Stimulated activated CD4-positive, alpha-beta T cell treated with anti-CD3 and anti-CD28 coated beads, Interleukin-1b, Interleukin-23, amount 100 ng/mL, for 48 hours (primary cell): ENCODE data around the gene NAB2.
"Not testable (repeated sequence)": the region's sequence is repeated elsewhere in the genome, so short reads cannot be mapped to it uniquely, and the experiment has no call there.

ENCODE experiments used
- DNase-seq: peaks from one replicate; pipeline ENCODE4 v3.0.0-alpha.2; 2020

NAB2 gene

GRCh38 chr12:57088354-57089270 lies at the start of gene NAB2:
Gene NAB2 (plus strand): TSS chr12:57089114. CDS start chr12:57089272, 158 bp downstream.
- peak; percentile 90 for DNase-seq

- DNase-seq, result no peak
Observed at GRCh38 chr12:57040211-57040610, 48.7 kb upstream of the NAB2 start.

DNA sequence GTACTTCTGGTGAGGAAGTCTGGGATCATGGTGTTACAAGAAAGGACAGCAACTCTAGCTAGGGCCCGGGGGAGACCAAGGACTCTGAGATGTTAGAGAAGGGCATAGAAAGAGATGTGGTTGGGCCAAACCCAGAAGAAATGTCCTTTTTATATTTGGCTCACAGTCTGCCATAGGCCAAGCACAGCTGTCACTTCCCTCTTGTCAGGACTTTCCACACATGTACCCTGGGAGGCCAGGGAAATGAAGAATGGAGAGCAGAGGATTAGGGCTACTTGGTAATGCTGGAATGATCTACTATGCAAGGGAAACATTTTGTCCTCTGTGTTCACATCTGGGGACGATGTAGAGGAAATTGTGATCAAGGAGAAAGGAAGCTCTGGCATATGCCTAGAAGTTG lies 48.2 kb upstream of the NAB2 start:
- DNase-seq, result no peak

GRCh38 chr12:57042695-57043094 lies 46.2 kb upstream of the NAB2 start:
- no peak for DNase-seq

DNA sequence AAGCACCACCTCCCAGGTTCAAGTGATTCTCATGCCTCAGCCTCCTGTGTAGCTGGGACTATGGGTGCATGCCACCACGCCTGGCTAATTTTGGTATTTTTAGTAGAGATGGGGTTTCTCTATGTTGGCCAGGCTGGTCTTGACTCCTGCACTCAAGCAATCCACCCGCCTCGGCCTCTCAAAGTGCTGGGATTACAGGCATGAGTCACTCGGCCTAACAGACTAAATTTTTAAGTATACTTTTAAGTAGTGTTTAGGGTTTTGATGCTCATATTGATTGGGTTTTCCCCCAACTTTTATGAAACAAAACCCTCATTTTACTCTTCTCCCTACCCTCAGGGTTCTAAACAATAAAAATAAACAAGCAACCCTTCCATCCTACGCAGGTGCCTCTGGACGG lies 44.4 kb upstream of the NAB2 start:
- no peak for DNase-seq

DNA sequence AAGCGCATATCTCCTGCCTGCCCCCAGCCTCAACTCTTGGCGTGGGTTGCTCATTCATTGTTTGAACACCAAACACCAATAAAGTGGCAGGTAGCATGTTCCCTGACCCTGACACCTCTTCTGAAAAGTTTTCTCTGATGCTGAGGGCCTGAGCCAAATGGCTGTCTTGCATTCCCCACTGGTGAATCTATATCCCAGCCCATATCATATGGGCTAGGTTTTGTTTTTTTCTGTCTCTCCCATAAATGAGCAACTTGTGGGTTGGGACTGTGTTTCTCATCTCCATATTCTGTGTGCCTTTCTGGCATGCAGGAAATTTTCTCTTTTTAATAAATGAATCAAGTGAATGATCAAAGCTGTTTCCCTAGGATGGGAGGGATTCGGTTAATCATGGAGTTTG lies 44.0 kb upstream of the NAB2 start:
- no peak for DNase-seq

DNA sequence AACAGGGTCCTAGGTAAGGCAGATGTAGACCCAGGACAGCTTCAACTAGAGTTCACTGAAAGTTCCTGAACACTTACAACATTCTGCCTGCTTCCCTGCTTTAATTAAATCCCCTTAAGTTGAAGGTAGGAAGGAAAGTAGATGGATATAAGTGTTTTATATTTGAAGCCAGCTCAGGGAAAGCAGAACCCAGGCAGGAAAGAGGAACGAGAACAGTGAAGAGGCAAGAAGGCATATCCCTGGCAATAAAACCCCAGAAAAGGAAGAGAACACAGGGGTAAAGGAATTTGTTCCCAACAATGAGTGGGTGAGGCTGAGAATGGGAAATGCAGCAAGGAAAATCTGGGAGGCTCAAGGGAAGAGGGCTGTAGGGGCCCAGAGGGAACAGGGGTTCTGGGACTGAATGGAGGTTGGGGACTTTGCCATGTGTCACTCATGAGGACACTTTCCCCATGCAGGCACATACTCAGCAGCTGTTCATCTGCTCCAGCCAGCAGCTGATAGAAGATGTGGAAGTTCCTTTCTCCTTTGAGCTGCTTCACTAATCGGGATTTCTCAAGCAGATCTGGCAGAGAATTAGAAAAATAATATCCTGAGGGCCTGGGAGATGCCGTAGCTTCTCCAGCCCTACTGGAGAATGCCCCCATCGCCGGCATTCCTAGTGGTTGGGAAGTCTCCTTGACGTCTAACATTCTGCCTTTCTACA lies 42.7 kb upstream of the NAB2 start:
- DNase-seq, result no peak

DNA sequence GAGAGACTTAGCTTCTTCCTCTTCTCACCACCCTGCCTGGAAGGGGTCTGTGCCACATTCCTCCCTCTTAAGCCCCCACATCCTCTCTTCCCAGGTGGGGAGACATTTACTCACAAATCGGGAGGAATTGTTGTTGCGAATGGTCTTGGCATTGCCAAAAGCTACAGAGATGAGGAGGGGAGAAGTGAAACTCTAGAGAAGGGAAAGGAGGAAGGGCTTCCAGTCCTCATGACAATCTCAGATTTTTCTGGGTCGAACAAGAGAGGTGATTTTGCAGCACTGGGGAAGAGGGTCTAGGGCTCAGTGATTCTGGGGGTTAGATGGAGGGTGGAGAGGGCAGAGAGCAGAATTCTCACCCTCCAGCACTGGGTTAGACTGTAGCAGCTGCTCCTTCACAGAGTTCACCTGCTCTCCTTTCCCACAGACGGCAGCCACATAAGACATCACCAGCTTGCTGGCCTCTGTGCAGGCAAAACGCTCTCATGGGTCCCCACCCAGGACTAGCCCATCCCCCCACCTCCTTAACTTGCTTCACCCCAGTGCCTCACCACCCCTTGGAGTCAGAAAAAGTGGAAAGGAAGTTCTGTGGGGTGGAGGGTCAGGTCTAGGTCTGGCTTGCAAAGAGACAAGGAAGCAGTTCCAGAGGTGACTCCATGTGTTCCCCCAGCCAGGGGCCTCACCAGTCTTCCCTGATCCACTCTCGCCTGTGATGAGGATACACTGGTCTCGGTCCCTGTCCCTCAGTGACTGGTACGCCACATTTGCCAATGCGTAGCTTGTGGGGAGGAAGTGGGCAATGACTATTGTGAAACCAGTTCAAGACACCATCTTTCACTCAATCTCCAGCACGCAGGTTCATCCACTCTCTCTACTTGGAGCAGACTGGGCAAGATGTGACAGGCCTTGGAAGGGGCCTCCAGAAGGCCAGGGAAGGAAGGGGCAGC lies 41.7 kb upstream of the NAB2 start:
- peak; percentile 66 for DNase-seq

- DNase-seq, result no peak
Observed at GRCh38 chr12:57047981-57048380, 40.9 kb upstream of the NAB2 start.

DNA sequence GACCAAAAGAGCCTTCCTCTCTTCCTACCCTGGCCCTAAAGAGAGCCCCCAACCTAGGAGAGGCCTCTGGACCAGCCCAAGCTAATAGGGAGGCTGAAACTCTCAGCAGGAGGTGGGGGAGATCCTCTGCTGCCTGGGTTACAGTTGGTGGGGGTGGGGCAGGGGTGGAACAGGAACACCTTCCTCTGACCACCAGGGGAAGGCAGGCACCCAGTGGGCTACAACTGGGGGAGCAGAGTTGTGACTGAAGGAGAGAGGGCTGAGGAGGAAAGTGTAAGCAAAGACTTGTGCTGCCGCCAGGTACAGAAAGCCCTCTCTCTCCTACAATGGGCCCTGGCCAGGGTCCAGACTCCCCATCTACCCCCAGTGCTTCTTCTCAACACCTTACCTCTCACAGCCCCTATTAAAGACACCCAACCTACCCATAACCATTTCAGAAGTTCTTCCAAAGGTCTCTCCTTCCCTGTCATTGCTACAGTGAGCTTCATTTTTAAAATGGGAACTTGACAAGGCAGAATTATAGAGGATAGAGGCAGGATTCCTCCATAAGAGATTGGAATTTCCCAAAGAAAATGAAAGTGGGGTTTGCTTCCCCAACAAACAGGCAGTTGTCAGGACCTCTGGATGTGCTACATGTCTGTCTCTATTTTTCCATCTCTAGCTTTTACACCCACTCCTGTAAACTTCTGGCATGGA lies 40.3 kb upstream of the NAB2 start:
- no peak for DNase-seq

DNA sequence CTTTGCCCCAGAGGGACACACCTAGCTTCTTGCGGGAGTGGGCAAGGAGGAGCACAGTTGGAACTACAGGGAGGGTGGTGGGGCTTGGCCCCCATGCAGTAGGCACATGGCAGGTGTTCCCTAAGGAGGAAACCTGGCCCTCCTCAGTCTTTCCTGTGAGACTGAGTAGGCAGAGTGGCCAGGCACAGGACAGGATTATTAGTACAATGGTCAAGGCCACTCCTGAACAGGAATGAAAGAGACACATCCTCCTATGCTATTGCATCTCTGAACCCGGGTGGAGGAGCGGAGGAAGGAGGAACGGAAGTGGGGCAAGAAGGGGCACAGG lies 39.8 kb upstream of the NAB2 start:
- no peak for DNase-seq

DNA sequence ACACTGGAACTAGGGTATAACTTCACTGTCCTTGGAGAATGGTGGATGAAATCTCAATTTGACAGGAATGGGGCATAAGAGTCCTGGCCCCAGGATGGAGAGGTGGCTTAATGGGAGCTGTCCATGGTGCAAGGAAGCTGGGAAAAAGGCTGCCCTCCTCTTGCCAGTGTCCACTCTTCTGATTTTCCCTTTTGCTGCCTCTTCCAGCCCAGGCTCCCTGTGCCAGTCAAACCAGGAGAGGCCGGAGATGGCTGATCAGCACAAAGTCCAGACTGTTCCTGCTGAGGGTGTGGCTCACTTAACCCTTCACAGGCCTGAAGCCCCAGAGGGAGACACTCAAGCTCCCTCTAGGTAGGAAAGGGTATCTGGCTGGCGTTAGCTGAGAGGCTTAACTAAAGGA lies 39.0 kb upstream of the NAB2 start, which contains the start of gene MYO1A:
MYO1A (minus strand) TSS at position 240 of the 400 bp plus-strand sequence. CDS start 1,806 bp downstream, outside the sequence.
- DNase-seq, result no peak

DNA sequence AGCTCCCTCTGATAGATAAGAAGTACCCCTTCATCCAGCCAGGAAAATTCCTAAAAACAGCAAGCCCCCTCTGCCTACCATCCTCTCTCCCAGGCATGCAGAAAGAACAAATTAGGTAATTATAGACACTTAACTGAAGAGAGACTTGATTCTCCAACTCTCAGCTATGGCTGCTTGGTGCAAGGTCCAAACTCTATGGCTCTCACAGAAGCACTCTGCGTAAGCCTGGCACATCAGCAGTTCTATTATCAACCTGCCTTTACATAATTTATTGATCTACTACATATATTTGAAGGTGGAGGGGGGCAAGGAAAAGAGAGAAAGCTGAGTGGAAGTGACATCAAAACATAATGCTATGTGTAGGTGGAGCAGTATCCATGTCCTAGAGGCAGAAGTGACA lies 37.9 kb upstream of the NAB2 start:
- DNase-seq, result no peak

GRCh38 chr12:57053146-57053545 lies 35.8 kb upstream of the NAB2 start:
- not testable (repeated sequence) for DNase-seq

GRCh38 chr12:57053901-57054300 lies 35.0 kb upstream of the NAB2 start:
- not testable (repeated sequence) for DNase-seq

DNA sequence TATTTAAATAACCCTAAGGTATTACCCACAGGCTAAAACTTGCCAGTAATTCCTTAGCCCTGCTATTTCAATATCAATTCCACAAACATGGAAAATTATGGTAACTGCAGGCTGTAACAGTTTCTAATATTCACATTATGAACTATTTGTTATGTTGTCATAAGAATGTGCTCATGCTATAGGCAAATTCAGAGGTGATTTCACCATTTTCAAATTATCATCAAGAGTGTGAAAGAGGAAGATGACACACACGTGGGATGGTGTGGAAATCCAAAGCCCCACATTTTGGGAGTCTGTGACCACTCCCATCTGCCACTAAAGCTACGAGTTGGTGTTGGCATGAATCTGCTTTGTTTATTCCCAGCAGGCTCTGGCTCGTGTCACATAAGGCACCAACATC lies 33.1 kb upstream of the NAB2 start:
- no peak for DNase-seq

GRCh38 chr12:57057067-57057751 lies 31.7 kb upstream of the NAB2 start:
- DNase-seq, result no peak

DNA sequence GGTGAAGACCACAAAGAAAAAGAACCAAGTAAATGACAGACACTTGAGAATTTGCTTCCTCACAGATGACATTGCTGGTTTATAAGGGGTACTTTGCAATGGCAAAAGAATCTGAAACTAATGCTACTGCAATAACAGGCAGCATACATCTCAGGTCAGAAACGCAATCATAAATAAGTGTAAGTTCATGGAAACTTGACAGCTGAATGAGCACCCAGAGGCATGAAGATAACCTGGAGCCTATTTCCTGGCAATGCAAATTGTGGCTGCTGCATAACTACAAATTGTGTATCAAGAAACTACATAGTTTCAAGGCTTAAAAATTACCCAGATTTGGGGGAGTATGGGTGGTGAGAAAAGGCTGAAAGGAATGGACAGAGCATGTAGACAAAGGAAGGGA lies 30.5 kb upstream of the NAB2 start:
- DNase-seq, result no peak

DNA sequence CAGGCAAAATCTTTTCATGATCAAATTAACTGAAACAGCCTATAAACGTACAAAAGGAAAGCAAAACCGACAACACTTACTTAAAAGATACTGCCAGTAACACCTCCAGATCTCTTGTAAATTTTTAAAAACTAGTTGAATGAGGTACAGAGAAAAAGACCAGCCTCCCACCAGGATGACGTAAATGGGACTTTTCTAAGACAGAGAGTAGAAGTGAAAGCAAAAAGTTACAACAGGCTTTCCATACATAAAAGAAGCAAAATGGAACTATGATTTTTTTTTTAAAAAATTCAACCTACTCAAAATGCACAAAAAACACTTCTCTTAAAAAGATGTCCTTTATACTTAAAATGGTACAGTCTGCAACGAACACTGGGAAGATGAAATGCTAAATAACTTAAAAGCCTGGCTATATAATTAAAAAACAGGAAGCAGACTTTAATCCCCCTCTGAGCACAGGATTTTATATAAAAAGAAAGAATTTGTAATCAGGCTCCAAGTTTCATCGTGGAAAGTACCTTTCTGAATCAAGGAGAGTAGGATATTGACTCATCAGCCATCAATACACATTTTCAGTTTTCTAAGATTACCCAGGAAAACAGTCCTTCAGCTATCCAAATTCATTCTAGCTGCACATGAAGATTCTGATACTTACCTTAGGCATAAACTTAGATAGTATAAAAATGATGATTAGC lies 24.8 kb upstream of the NAB2 start:
- DNase-seq, result peak; percentile 57

- peak; percentile 15 for DNase-seq
Observed at GRCh38 chr12:57066245-57066644, 22.7 kb upstream of the NAB2 start.

GRCh38 chr12:57069523-57069922 lies 19.4 kb upstream of the NAB2 start:
- peak; percentile 51 for DNase-seq
